SK-N-MC (cell line): ENCODE measurements around the gene UTP15.

Experiments used
- DNase-seq: peaks from one replicate; pipeline ENCODE4 v3.0.0-alpha.2; 2011; ENCODE audit warnings: low read depth, low spot score
- H3K27ac ChIP-seq: fragments of 200-600 bp; sonication (generic); 2 replicates; pipeline ENCODE4 v1.5.1; 2016; ENCODE audit warnings: mixed run types
- H3K36me3 ChIP-seq: fragments of 200-600 bp; sonication (generic); 2 replicates; pipeline ENCODE4 v1.6.1; 2017; ENCODE audit warnings: antibody characterized with exemption, low read length, mixed read lengths; ENCODE audit not compliant: insufficient read depth
- H3K4me3 ChIP-seq: fragments of 200-600 bp; sonication (generic); 2 replicates; pipeline ENCODE4 v1.5.1; 2016
- H3K9ac ChIP-seq: fragments of 200-600 bp; sonication (generic); 2 replicates; pipeline ENCODE4 v1.8.0; 2017; ENCODE audit warnings: mixed run types, mixed read lengths; ENCODE audit not compliant: insufficient read length
- H3K9me3 ChIP-seq: fragments of 200-600 bp; sonication (generic); 2 replicates; pipeline ENCODE4 v1.6.1; 2017; ENCODE audit warnings: low read depth, mild to moderate bottlenecking, antibody characterized with exemption, low read length, moderate library complexity, mixed read lengths
- EZH2 ChIP-seq: fragments of 200-600 bp; sonication (generic); IDR thresholded peaks from one replicate; pipeline ENCODE4 v1.6.1; 2017; ENCODE audit warnings: antibody characterized with exemption
- FOXP2 ChIP-seq: optimal IDR thresholded peaks from 2 replicates; pipeline ENCODE3; 2011; ENCODE audit warnings: mild to moderate bottlenecking, moderate library complexity; ENCODE audit not compliant: insufficient read depth; ENCODE audit errors: extremely low read length, control extremely low read depth
- POLR2AphosphoS5 ChIP-seq: IDR thresholded peaks from 2 replicates; pipeline ENCODE4 v1.6.1; 2012; ENCODE audit warnings: mild to moderate bottlenecking, low read depth, low read length, borderline replicate concordance

Gene UTP15

DNA sequence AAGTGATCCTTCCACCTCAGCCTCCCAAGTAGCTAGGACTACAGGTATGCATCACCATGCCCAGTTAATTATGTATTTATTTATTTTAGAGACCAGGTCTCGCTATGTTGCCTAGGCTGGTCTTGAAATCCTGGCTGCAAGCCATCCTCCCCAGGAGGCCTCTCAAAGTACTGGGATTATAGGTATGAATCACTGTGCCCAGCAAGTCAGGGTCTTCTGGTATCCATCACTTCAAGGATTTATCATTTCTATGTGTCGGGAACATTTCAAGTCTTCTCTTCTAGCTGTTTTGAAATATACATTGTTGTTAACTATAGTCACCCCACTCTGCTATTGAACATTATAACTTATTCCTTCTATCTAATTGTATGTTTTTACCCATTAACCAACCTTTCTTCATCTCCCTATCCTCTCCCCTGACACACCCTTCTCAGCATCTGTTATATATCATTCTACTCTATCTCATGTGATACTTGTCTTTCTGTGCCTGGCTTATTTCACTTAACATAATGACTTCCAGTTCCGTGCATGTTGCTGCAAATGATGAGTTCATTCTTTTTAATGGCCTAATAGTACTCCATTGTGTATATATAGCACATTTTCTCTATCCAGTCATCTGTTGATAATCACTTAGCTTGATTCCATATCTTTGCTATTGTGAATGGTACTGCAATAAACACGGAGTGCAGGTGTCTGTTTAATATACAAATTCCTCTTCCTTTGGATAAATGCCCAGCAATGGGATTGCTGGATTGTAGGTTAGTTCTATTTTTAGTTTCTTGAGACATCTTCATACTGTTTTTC is 26.4 kb downstream of the UTP15 start:
- Histone ChIP-seq H3K9me3 (no peaks in the 10 kb centered on the region), H3K9ac (no peak overlapping the region), H3K36me3 (no peaks in the 10 kb centered on the region), H3K4me3 (no peak overlapping the region), H3K27ac (no peak overlapping the region)
- TF ChIP-seq FOXP2: no peak
- TF ChIP-seq POLR2AphosphoS5: no peak
- TF ChIP-seq EZH2: no peak
- no peak for DNase-seq

DNA sequence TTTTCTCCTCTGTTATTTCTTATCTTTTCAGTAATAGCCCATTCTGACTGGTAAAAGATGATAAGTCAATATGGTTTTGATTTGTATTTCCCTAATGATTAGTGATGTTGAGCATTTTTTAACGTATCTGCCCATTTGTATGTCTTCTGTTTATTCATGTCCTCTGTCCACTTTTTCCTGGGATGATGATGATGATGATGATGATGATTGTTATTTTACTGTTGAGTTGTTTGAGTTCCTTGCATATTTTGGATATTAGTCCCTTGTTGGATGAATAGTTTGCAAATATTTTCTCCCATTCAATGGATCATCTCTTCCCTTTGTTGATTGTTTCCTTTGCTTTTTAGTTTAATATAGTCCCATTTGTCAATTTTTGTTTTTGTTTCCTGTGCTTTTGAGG is 27.0 kb downstream of the UTP15 start:
- H3K4me3 ChIP-seq: no peak overlapping the region
- H3K36me3 ChIP-seq: no peaks in the 10 kb centered on the region
- H3K27ac ChIP-seq: no peak overlapping the region
- H3K9me3 ChIP-seq: no peaks in the 10 kb centered on the region
- no peak for TF ChIP-seq EZH2
- no peak for TF ChIP-seq FOXP2
- no peak for TF ChIP-seq POLR2AphosphoS5
- H3K9ac ChIP-seq: no peak overlapping the region
- DNase-seq: no peak

GRCh38 chr5:73596705-73597328 is 31.3 kb downstream of the UTP15 start:
- Histone ChIP-seq H3K27ac (no peak overlapping the region), H3K4me3 (no peak overlapping the region), H3K36me3 (no peaks in the 10 kb centered on the region), H3K9me3 (no peaks in the 10 kb centered on the region), H3K9ac (no peak overlapping the region)
- DNase-seq: no peak
- no peak for TF ChIP-seq EZH2
- TF ChIP-seq POLR2AphosphoS5: no peak
- TF ChIP-seq FOXP2: no peak

- Histone ChIP-seq H3K9me3 (no peaks in the 10 kb centered on the region), H3K9ac (no peak overlapping the region), H3K36me3 (no peaks in the 10 kb centered on the region), H3K27ac (no peak overlapping the region), H3K4me3 (no peak overlapping the region)
- no peak for DNase-seq
- no peak for TF ChIP-seq EZH2
- no peak for TF ChIP-seq POLR2AphosphoS5
- TF ChIP-seq FOXP2: no peak
Measured at GRCh38 chr5:73599380-73599779, 33.8 kb downstream of the UTP15 start.

DNA sequence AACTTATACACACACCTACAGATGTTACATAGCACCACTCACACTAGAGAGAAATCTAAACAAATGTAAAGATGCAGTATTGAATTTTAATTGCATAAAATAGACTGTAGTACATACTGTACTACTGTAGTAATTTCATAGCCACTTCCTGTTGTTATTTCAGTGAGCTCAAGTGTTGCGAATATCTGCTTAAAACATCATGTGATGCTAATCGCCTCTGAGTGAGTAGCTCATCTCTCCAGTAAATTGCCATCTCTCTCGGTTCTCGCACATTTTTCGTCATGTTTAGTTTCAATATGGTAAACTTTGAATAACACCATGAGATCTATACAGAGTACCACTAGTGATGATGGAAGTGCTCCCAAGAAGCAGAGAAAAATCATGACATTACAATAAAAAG is 38.5 kb downstream of the UTP15 start:
- Histone ChIP-seq H3K36me3 (no peaks in the 10 kb centered on the region), H3K9ac (no peak overlapping the region), H3K9me3 (no peaks in the 10 kb centered on the region), H3K27ac (no peak overlapping the region), H3K4me3 (no peak overlapping the region)
- no peak for TF ChIP-seq FOXP2
- no peak for DNase-seq

DNA sequence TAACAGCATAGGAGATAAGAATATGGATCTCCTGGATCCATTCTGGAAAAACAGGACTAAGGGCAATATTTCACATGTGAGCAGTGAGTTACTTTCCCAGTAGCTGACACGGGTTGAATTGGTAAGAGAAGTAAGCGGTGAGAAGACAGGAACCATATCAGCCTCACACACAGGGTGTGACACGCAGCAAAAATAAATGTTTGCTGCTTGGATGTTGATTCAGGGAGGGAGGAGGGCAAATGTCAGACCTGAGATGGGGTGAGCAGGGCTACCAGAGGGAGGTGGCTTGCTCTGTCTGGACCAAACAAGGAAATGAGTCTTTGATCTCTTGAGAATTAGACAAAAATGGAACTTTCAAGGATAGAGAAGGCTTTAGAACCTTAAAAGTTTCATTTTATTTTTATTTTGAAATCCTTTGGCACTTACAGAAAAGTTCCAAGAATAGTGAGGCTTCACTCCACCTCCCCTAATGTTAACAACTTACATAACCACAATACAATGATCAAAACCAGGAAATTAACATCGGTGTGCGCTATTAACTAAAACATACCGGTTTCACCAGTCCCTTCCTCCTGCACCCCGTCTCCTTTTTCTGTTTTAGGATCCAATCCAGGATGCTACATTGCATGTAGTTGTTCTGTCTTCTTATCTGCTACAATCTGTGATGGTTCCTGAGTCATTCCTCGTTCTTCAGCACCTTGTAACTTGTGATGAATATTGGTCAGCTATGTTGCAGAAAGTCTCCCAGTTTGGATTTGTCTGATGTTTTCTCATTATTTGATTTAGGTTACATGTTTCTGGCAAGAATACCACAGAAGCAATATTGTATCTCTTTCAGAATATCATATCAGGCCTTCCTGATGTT is 39.9 kb downstream of the UTP15 start:
- TF ChIP-seq EZH2 (no peak), FOXP2 (no peak), POLR2AphosphoS5 (no peak)
- H3K4me3 ChIP-seq: no peak overlapping the region
- no peak overlapping the region for H3K9ac ChIP-seq
- no peaks in the 10 kb centered on the region for H3K9me3 ChIP-seq
- H3K27ac ChIP-seq: no peak overlapping the region
- DNase-seq: no peak
- no peaks in the 10 kb centered on the region for H3K36me3 ChIP-seq

DNA sequence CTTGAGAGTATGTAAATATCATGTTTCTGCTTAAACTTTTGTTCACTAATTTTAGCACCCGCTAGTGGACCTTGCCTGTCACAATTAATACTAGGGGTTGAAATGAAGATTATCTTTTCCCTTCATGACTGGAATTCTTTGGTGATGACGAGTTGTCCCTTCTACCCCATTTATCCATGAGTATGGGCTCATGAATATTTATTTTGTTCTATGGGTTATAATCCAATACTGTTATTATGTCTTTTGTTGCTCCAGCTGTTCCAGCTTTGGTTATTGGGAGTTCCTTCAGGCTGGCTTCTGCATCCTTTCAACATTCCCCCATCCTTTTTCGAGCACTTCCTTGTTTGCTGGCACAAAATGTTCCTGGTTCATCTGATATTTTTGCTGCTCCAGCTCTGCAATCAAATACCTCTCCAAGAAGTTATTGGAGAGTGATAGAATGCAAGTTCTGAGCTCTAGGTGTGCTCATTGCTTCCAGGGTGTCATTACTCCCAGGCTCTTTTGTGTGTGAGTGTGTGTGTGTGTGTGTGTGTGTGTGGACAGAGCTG is 40.7 kb downstream of the UTP15 start:
- H3K9me3 ChIP-seq: no peaks in the 10 kb centered on the region
- DNase-seq: no peak
- TF ChIP-seq EZH2 (no peak), FOXP2 (no peak), POLR2AphosphoS5 (no peak)

GRCh38 chr5:73607228-73607627 is 41.7 kb downstream of the UTP15 start:
- H3K4me3 ChIP-seq: no peak overlapping the region
- H3K27ac ChIP-seq: no peak overlapping the region
- no peaks in the 10 kb centered on the region for H3K36me3 ChIP-seq
- no peaks in the 10 kb centered on the region for H3K9me3 ChIP-seq
- TF ChIP-seq FOXP2 (no peak), POLR2AphosphoS5 (no peak), EZH2 (no peak)
- no peak overlapping the region for H3K9ac ChIP-seq
- no peak for DNase-seq

More for the DNA sequence above, 40.7 kb downstream of the UTP15 start:
- H3K9ac ChIP-seq: no peak overlapping the region
- no peaks in the 10 kb centered on the region for H3K36me3 ChIP-seq
- no peak overlapping the region for H3K4me3 ChIP-seq
- H3K27ac ChIP-seq: no peak overlapping the region
